Thoracic aorta endothelial cell (primary cell): Measurements from ENCODE around the gene CACNB3. TPM values are rescaled to one million over a fixed set of nuclear protein-coding genes. Genes with fewer than 3 reads are reported as not detected.

ENCODE experiments used
- small RNA-seq: library from RNA; depleted of rRNA; stranded (forward); fragments of <200 nt; gene quantifications from one replicate; pipeline ENCODE3, GENCODE V24; 2012
- total RNA-seq: library from RNA; depleted of rRNA; stranded (reverse); fragments of >200 nt; gene quantifications from 2 replicates; pipeline ENCODE4 v1.2.3, GENCODE V29; 2012

The CACNB3 gene
- total RNA-seq, result 23.4 and 26.6 TPM in 2 replicates

GRCh38 chr12:48817873-48818830 is at the start of gene CACNB3:
TSS of gene CACNB3 (plus strand) at chr12:48818496. CDS start at chr12:48818930, 434 bp downstream.

GRCh38 chr12:48788854-48789775 is 29.2 kb upstream of the CACNB3 start, which contains the start of gene ADCY6:
TSS of gene ADCY6 (minus strand) at chr12:48789089. CDS start at chr12:48783434, 5,655 bp downstream.

GRCh38 chr12:48851883-48852733 is 33.8 kb downstream of the CACNB3 start, which contains the start of gene DDX23:
TSS of gene DDX23 (minus strand) at chr12:48852163. CDS start at chr12:48845782, 6,381 bp downstream.

GRCh38 chr12:48865281-48866051 is 47.2 kb downstream of the CACNB3 start, which contains the start of gene RND1:
TSS of gene RND1 (minus strand) at chr12:48865870. CDS start at chr12:48865767, 103 bp downstream.

Small RNAs within 50 kb of the gene (small RNA-seq; reads per million reads assigned to genes)
- not detected for gene MIR4701
- gene RF00019, result not detected

Other genes starting within 250 kb of the CACNB3 start
- gene LALBA, start 248.4 kb upstream of the CACNB3 start, total RNA-seq, result not detected in 2 replicates
- 51.3 and 68.6 TPM in 2 replicates for gene KANSL2, start 136.3 kb upstream of the CACNB3 start, total RNA-seq
- 34.4 and 40.2 TPM in 2 replicates for gene CCNT1, start 101.8 kb upstream of the CACNB3 start, total RNA-seq
- gene ADCY6, start 29.4 kb upstream of the CACNB3 start, total RNA-seq, result 29.1 and 31.9 TPM in 2 replicates
- gene DDX23, start 33.7 kb downstream of the CACNB3 start, total RNA-seq, result 78.9 and 94.9 TPM in 2 replicates
- 0.57 and 1.5 TPM in 2 replicates for gene RND1, start 47.4 kb downstream of the CACNB3 start, total RNA-seq
- 21.0 and 29.2 TPM in 2 replicates for gene FKBP11, start 107.0 kb downstream of the CACNB3 start, total RNA-seq
- gene ARF3, start 139.0 kb downstream of the CACNB3 start, total RNA-seq, result 83.8 and 102 TPM in 2 replicates
- gene WNT10B, start 153.2 kb downstream of the CACNB3 start, total RNA-seq, result 0.07 and 0.13 TPM in 2 replicates
- gene WNT1, start 159.8 kb downstream of the CACNB3 start, total RNA-seq, result not detected in 2 replicates
- 0.13 and 0.29 TPM in 2 replicates for gene DDN, start 180.9 kb downstream of the CACNB3 start, total RNA-seq
- gene PRKAG1, start 200.3 kb downstream of the CACNB3 start, total RNA-seq, result 55.2 and 56.5 TPM in 2 replicates
- gene KMT2D, start 242.3 kb downstream of the CACNB3 start, total RNA-seq, result 66.4 and 79.6 TPM in 2 replicates